GM23338 (cell line): ENCODE data around the gene MCCC1.

Source experiments
- CREB1 ChIP-seq: fragments of 250-450 bp; sonication (Bioruptor Pico); IDR thresholded peaks from 2 replicates; pipeline ENCODE4 v1.5.0; 2020; ENCODE audit warnings: low read depth, mild to moderate bottlenecking, moderate library complexity
- ETS1 ChIP-seq: IDR thresholded peaks from 2 replicates; pipeline ENCODE4 v1.6.1; 2016; ENCODE audit warnings: antibody characterized with exemption
- EZH2 ChIP-seq: fragments of 200-600 bp; sonication (generic); IDR thresholded peaks from one replicate; pipeline ENCODE4 v1.8.0; 2017; ENCODE audit warnings: antibody characterized with exemption, mild to moderate bottlenecking, low read depth; ENCODE audit not compliant: unreplicated experiment
- EZH2phosphoT487 ChIP-seq: fragments of 200-600 bp; sonication (generic); IDR thresholded peaks from one replicate; pipeline ENCODE4 v1.8.1; 2018; ENCODE audit warnings: antibody characterized with exemption; ENCODE audit not compliant: unreplicated experiment
- JUNB ChIP-seq: IDR thresholded peaks from one replicate; pipeline ENCODE4 v1.6.1; 2016; ENCODE audit warnings: antibody characterized with exemption; ENCODE audit not compliant: unreplicated experiment
- POLR2AphosphoS5 ChIP-seq: IDR thresholded peaks from 2 replicates; pipeline ENCODE4 v1.6.1; 2016; ENCODE audit warnings: antibody characterized with exemption, low read depth
- REST ChIP-seq: IDR thresholded peaks from one replicate; pipeline ENCODE4 v1.6.1; 2018; ENCODE audit warnings: antibody characterized with exemption; ENCODE audit not compliant: unreplicated experiment
- STAT1 ChIP-seq: IDR thresholded peaks from one replicate; pipeline ENCODE4 v1.6.1; 2016; ENCODE audit warnings: antibody characterized with exemption; ENCODE audit not compliant: unreplicated experiment
- ZNF331 ChIP-seq: fragments of 250-450 bp; sonication (Bioruptor Pico); IDR thresholded peaks from 2 replicates; pipeline ENCODE4 v1.5.0; 2020; ENCODE audit warnings: low read depth, mild to moderate bottlenecking, moderate library complexity
- TF ChIP-seq, protein P1 (sequence below), 2 experiments: fragments of 200-600 bp in 1 of 2; sonication (generic) in 1 of 2; conservative IDR thresholded peaks; 2 replicates each; pipeline versions ENCODE4 v1.5.1 to v1.6.1; 2016 to 2017; ENCODE audit warnings: antibody characterized with exemption in 2 of 2, low read depth in 2 of 2, mild to moderate bottlenecking in 2 of 2, moderate library complexity in 1 of 2

- no peak for TF ChIP-seq ZNF331 (CRISPR knock-in tag)
- TF ChIP-seq, protein P1, sequence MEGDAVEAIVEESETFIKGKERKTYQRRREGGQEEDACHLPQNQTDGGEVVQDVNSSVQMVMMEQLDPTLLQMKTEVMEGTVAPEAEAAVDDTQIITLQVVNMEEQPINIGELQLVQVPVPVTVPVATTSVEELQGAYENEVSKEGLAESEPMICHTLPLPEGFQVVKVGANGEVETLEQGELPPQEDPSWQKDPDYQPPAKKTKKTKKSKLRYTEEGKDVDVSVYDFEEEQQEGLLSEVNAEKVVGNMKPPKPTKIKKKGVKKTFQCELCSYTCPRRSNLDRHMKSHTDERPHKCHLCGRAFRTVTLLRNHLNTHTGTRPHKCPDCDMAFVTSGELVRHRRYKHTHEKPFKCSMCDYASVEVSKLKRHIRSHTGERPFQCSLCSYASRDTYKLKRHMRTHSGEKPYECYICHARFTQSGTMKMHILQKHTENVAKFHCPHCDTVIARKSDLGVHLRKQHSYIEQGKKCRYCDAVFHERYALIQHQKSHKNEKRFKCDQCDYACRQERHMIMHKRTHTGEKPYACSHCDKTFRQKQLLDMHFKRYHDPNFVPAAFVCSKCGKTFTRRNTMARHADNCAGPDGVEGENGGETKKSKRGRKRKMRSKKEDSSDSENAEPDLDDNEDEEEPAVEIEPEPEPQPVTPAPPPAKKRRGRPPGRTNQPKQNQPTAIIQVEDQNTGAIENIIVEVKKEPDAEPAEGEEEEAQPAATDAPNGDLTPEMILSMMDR (conservative IDR thresholded peaks at IDR 0.05; ENCODE audit: low read depth in 2 of 2): peak; percentile 23 to 62; a peak in 2 of 4 replicates
- no peak for TF ChIP-seq ETS1
- TF ChIP-seq EZH2phosphoT487: no peak
- TF ChIP-seq REST: no peak
- TF ChIP-seq CREB1: no peak
- TF ChIP-seq POLR2AphosphoS5: no peak
- TF ChIP-seq EZH2: no peak
- no peak for TF ChIP-seq STAT1
- TF ChIP-seq JUNB: no peak
Measured at GRCh38 chr3:183114384-183115178, 15.3 kb upstream of the MCCC1 start.
